Measurements from ENCODE around the gene SLC6A11.

DNA sequence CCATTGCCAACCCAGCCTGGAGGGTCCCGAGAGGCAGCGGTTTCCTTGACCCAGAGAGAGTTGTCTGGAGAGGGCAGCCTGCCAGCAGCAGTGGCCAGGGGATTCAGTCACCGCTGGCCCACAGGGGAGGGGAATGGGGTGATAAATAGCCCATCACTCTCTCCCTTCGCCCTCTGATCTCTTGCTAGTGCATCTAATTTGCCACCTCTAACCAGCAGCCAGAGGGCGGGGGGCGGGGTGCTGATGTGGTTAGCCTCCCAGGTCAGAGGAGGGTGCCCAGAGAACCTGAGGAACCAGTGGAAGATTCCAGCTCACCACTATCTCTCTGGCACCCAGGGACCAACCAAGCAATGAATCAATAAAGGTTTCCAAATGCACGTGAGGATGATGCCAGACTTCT, 35.1 kb upstream of the SLC6A11 start:
- TF ChIP-seq POLR2A (IDR thresholded peaks at IDR 0.05) = no peak
- TF ChIP-seq, protein P1, sequence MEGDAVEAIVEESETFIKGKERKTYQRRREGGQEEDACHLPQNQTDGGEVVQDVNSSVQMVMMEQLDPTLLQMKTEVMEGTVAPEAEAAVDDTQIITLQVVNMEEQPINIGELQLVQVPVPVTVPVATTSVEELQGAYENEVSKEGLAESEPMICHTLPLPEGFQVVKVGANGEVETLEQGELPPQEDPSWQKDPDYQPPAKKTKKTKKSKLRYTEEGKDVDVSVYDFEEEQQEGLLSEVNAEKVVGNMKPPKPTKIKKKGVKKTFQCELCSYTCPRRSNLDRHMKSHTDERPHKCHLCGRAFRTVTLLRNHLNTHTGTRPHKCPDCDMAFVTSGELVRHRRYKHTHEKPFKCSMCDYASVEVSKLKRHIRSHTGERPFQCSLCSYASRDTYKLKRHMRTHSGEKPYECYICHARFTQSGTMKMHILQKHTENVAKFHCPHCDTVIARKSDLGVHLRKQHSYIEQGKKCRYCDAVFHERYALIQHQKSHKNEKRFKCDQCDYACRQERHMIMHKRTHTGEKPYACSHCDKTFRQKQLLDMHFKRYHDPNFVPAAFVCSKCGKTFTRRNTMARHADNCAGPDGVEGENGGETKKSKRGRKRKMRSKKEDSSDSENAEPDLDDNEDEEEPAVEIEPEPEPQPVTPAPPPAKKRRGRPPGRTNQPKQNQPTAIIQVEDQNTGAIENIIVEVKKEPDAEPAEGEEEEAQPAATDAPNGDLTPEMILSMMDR (IDR thresholded peaks at IDR 0.05) = no peak

Data from tibial nerve (tissue), 3 donors.